Right cardiac atrium (tissue), 5 donors: ENCODE results near the gene PASK. TPM values are rescaled to one million over a fixed set of nuclear protein-coding genes. Genes with fewer than 3 reads are reported as not detected.

Experiments used
- ATAC-seq, 2 donors: fragments of 200-7000 bp; cut with Tn5 transposase; one replicate each; pipeline versions ENCODE4 v1.8.0 to v1.9.1; 2020; ENCODE audit warnings: moderate library complexity in 2 of 2, mild to moderate bottlenecking in 1 of 2
- DNase-seq, 3 donors: peaks; one replicate each; pipeline ENCODE4 v3.0.0-alpha.2; 2020
- H3K27ac ChIP-seq: one replicate; pipeline ENCODE4 v1.5.1; 2013; ENCODE audit warnings: mild to moderate bottlenecking, low read length, control low read depth, moderate library complexity
- H3K27me3 ChIP-seq: one replicate; pipeline ENCODE4 v1.6.1; 2013; ENCODE audit not compliant: control insufficient read depth, insufficient read depth
- H3K4me1 ChIP-seq: one replicate; pipeline ENCODE4 v1.6.1; 2013; ENCODE audit warnings: low read length; ENCODE audit not compliant: control insufficient read depth, insufficient read depth
- H3K4me3 ChIP-seq: one replicate; pipeline ENCODE4 v1.5.1; 2013; ENCODE audit warnings: low read length, control low read depth
- H3K9me3 ChIP-seq: one replicate; pipeline ENCODE4 v1.6.1; 2013; ENCODE audit warnings: low read length; ENCODE audit not compliant: control insufficient read depth
- WGBS: extraction: QIAGEN DNeasy Blood & Tissue Kit; methylation state at CpG from one replicate; pipeline ENCODE4 v1.1.7; 2013; 5-methylcytosine and 5-hydroxymethylcytosine counted together
- intact Hi-C, 4 donors: fragments of 100-400 bp; cut with DNase I; formaldehyde crosslinking; loops; one replicate each; pipeline versions ENCODE4 v1.11.0 to v1.14.0; 2022 to 2023
- polyA plus RNA-seq: library from polyadenylated mRNA; stranded (reverse); fragments of 200-250 nt; gene quantifications from one replicate; pipeline ENCODE4 v1.2.3, GENCODE V29; 2013
- total RNA-seq, 4 donors: library from RNA; stranded (reverse); fragmentation: NEBNext Ultra II Directional; extraction: Animal tissue kit (Norgen Biotek cat#: 25700); gene quantifications; one replicate each; pipeline ENCODE4 v1.2.1, GENCODE V29; 2021
- donor health status: healthy with polysubstance abuse.
- donor health status: DM: no; HTN: yes; CAD: no.
- donor health status: DM: no; HTN: no; CAD: no.
- donor health status: DM: no; HTN: yes; CAD: no; lungs with severe emphysema.
- donor health status: DM: yes; HTN: yes; CAD: no.

Gene PASK
- total and polyA plus RNA-seq, 5 donors: 1.1 to 5.3 (median 2.9) TPM

DNA sequence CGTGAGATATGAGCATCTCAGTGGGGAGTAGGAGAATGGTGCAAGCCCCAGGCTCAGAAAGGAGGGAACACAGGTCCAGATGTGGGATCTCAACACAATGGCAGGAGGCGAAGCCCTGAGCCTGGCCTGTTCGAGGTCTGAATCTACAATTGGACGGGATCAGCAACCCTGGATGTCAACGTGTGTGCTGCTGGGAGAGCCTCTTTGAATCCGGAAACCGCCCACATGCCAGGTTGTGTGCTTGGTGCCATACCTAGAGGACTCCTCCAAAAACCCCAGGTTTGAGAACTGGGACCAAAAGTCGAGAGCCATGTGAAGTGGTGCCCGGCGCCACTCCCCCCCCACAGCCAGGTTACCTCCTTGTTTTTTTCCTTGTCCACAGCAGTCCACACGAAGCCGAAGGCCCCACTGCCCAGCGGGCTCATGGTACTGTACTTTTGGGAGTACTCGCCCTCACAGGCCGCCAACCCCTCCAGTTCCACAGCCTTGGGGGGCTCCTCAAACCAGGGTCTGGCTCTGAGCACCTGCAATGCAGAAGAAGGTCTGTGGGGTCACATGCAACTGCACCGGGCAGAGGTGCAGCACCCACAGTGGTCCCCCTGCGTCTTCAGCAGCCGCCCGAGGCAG is 26.8 kb downstream of the PASK start:
- no peak for ATAC-seq

DNA sequence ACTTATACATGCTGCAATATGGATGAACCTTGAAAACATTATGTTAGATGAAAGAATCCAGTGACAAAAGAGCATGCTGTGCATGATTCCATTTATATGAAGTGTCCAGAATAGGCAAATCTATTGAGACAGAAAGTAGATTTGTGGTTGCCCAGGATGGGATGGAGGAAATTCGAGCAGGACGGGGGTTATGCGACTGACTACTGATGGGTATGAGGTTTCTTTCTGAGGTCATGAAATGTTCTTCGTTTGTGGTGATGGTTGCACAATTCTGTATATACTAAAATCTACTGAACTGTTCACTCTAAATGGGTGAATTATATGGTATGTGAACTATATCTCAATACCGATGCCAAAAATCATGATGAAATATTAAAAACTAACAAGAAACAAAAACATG is 28.3 kb downstream of the PASK start:
- no peak for DNase-seq
- no peak overlapping the region for H3K4me3 ChIP-seq
- no peaks in the 10 kb centered on the region for H3K27me3 ChIP-seq
- no peaks in the 10 kb centered on the region for H3K4me1 ChIP-seq
- 92% methylated on average over 5 of the region's 5 CpGs for WGBS
- no peak for ATAC-seq
- no peak overlapping the region for H3K27ac ChIP-seq
- H3K9me3 ChIP-seq: no peaks in the 10 kb centered on the region
- intact Hi-C loops: no loop called here

More for the DNA sequence above, 26.8 kb downstream of the PASK start:
- WGBS: 95% methylated on average over 19 of the region's 19 CpGs
- Histone ChIP-seq H3K27ac (no peak overlapping the region), H3K4me1 (no peaks in the 10 kb centered on the region), H3K9me3 (no peaks in the 10 kb centered on the region), H3K4me3 (no peak overlapping the region), H3K27me3 (no peaks in the 10 kb centered on the region)
- intact Hi-C loops: no loop called here
- DNase-seq: peak in 1 of 3 donors; percentile 11

DNA sequence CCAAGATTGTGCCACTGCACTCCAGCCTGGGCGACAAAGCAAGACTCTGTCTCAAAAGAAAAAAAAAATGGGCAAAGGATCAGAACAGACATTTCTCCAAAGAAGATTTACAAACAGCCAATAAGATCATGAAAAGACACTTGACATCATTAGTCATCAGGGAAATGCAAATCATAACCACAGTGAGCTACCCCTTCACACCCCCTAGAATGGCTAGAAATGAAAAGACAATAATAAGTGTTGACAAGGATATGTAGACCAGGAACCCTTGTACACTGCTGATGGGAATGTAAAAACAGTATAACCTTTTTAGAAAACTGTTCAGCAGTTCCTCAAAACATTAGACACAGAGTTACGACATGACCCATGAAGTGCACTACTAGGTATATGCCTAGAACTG is 28.8 kb downstream of the PASK start:
- WGBS: over 99% methylated on average over 2 of the region's 2 CpGs
- no peak overlapping the region for H3K4me3 ChIP-seq
- no peak overlapping the region for H3K27ac ChIP-seq
- DNase-seq (no peak), ATAC-seq (no peak)
- H3K4me1 ChIP-seq: no peaks in the 10 kb centered on the region
- intact Hi-C loops: no loop called here
- H3K9me3 ChIP-seq: no peaks in the 10 kb centered on the region
- H3K27me3 ChIP-seq: no peaks in the 10 kb centered on the region

DNA sequence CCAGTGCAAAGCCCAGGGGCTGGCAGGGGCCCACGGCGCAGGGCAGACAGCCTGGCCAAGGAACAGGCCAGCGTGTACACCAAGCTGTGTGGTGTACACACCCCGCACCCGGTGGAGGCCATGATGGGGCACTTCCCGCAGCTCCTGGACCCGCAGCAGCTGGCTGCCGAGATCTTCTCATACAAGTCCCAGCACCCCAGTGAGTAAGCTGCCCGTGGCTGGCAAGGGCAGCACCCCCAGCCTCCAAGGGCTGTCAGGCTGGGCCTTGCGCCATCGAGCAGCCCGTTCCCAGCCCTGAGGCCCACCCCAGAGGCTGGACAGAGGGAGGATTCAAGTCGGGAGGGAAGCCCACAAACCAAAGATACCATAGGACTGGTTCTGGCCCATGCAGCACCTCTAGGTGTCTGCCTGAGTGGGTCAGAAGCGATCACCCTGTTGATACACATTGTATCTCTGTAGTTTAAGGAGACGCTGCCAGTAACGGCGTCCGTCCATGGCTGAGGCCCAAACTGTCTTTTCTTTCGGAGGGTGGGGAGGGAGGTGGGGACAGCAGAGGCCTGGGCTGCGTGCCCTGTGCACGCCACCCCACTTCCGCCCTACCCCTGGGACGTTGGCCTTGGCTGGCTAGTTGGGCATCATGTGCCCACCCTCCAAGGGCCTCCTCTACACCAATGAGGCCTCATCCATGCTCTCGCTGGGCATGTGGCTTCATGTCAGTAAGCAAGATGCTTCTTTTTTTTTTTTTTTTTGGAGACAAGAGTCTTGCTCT is 30.4 kb downstream of the PASK start:
- no peak for ATAC-seq
- H3K27ac ChIP-seq: no peak overlapping the region
- DNase-seq: no peak
- intact Hi-C loops: no loop called here
- no peak overlapping the region for H3K4me3 ChIP-seq
- H3K9me3 ChIP-seq: no peaks in the 10 kb centered on the region
- WGBS: 95% methylated on average over 24 of the region's 24 CpGs
- no peaks in the 10 kb centered on the region for H3K4me1 ChIP-seq
- H3K27me3 ChIP-seq: no peaks in the 10 kb centered on the region

DNA sequence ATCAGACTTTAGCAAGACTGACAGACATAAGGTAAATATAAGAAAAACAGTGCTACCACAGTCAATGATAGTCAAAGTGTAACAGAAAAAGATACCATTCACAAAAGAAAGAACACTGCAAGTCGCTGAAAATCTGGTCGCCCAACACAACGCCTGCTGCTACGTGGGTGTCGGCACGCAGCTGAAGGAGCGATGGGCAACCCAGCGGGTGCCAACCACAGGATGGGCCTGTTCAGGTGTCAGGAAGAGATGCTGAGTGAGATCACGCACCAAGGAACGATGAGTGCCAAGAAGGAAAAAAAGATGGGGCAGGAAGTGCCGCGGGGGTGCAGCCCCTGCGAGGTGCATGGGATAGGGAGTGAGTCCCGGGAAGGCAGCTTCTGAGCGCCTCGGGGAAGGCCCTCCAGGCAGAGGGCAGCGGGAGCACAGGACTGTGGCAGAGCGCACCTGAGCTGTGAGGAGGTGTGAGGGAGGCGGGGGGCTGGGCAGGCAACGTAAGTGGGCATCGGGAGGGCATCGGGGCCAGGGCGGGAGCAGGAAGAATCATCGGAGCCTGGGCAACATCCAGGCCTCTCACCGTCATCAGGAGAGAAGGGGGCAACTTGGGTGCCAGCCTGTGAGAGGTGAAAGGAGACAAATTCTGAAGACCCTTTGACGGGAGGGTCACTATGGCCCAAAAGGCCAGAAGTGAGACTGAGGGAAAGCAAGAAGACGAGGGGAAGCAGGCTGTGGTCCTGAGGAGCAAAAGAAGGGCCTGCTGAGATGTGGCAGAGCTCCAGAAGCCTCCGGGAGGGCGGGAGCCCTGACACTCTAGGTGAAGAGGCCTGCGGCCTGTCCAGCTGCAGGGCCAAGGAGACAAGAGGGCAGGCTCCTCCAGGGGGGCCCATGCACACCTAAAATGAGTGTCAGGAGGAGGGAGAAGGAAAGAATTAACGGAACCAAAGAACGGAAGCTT is 32.4 kb downstream of the PASK start:
- Histone ChIP-seq H3K4me1 (no peaks in the 10 kb centered on the region), H3K9me3 (no peaks in the 10 kb centered on the region), H3K27me3 (no peaks in the 10 kb centered on the region), H3K27ac (no peak overlapping the region), H3K4me3 (no peak overlapping the region)
- intact Hi-C loops: no loop called here
- 94% methylated on average over 32 of the region's 32 CpGs for WGBS
- no peak for DNase-seq
- no peak for ATAC-seq

DNA sequence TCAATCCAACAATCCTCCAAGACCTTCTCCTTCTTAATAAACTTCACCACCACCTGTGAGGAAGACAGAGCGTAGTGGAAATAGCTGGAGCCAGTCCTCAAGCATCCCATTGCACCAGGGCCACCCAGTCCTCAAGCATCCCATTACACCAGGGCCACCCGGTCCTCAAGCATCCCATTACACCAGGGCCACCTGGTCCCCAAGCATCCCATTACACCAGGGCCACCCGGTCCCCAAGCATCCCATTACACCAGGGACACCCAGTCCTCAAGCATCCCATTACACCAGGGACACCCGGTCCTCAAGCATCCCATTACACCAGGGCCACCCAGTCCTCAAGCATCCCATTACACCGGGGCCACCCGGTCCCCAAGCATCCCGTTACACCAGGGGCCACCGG is 33.9 kb downstream of the PASK start:
- ATAC-seq (no peak), DNase-seq (no peak)
- Histone ChIP-seq H3K27me3 (no peaks in the 10 kb centered on the region), H3K4me3 (no peak overlapping the region), H3K4me1 (no peaks in the 10 kb centered on the region), H3K27ac (no peak overlapping the region), H3K9me3 (no peaks in the 10 kb centered on the region)
- WGBS: 91% methylated on average over 8 of the region's 8 CpGs
- intact Hi-C loops: no loop called here

DNA sequence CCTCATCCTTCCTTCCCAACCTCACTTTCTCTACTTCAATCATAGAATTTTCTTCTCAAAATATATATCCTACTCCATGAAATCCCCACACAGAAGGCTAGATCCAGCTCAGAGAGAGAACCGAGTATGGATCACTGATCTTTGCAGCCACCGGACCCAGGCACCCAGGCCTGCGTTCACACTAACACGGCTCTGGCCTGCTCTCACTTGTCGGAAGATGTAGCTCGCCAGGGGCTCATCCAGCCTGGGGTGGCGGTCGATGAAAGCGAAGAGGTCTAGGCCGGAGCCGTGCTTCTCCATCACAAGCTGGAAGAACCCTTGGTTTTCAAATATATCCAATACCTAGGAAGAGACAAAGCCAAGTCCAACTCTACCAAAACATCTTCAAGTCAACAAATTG is 34.4 kb downstream of the PASK start:
- Histone ChIP-seq H3K27me3 (no peaks in the 10 kb centered on the region), H3K9me3 (no peaks in the 10 kb centered on the region), H3K4me3 (no peak overlapping the region), H3K27ac (no peak overlapping the region), H3K4me1 (no peaks in the 10 kb centered on the region)
- DNase-seq (no peak), ATAC-seq (no peak)
- intact Hi-C loops: no loop called here
- 88% methylated on average over 11 of the region's 11 CpGs for WGBS

DNA sequence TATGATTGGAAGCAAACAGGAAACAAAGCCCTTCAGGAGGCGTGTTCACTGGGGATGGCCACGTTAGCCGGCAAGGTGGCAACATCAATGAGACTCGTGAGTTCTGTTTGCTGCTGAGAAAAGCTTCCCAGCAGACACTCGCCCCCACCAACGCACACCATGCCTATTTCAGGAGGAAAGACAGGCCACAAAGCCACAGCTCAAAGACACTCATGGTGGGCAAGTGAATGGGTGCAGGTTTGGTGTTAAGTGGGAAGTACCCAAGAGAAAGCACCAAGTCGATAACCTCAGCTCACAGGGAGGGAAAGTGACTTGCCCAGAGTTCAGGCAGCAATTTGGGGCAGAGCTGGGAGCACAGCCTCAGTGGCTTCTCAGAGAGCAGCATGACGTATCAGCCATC is 36.7 kb downstream of the PASK start:
- H3K27ac ChIP-seq: no peak overlapping the region
- H3K9me3 ChIP-seq: no peaks in the 10 kb centered on the region
- DNase-seq (no peak), ATAC-seq (no peak)
- H3K4me3 ChIP-seq: no peak overlapping the region
- H3K4me1 ChIP-seq: no peaks in the 10 kb centered on the region
- 85% methylated on average over 8 of the region's 8 CpGs for WGBS
- no peaks in the 10 kb centered on the region for H3K27me3 ChIP-seq
- intact Hi-C loops: no loop called here

DNA sequence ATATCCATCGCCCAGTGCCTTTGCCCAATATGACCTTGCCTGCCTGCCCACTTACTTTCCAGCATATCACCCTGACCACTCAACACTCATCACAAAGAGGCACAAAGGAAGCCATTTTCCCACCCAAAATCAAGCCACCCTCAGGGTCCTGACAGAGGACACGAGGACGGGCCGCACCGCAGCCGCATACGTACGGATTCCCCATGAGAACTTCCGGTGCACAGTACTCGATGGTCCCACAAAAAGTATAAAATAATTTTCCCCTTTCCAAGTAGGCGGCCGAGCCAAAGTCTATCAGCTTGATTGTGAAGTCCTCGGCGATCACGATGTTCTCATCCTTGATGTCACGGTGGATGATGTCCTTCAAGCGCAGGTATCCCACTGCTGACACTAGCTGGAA is 37.2 kb downstream of the PASK start:
- ATAC-seq (no peak), DNase-seq (no peak)
- Histone ChIP-seq H3K4me3 (no peak overlapping the region), H3K27ac (no peak overlapping the region), H3K4me1 (no peaks in the 10 kb centered on the region), H3K27me3 (no peaks in the 10 kb centered on the region), H3K9me3 (no peaks in the 10 kb centered on the region)
- WGBS: 92% methylated on average over 17 of the region's 17 CpGs
- intact Hi-C loops: no loop called here

DNA sequence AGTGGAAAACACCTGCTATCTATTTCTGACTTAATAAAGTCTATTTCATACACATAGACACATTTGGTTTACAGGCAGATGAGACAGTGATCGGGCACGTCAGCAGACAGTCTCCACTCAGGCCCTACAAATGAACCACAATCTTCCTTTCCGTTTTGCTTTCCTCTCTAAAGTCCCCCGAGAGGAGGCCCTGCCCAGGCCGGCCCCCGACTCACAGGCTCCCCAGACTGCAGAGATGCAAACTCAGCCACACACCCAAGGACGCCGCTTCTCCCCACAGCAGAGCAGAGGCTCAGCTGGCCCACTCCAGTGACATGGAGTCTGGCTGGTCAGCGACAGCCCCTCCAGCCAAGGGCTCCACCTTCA is 37.8 kb downstream of the PASK start:
- DNase-seq (no peak), ATAC-seq (no peak)
- no peaks in the 10 kb centered on the region for H3K4me1 ChIP-seq
- no peaks in the 10 kb centered on the region for H3K27me3 ChIP-seq
- H3K4me3 ChIP-seq: no peak overlapping the region
- no peak overlapping the region for H3K27ac ChIP-seq
- intact Hi-C loops: no loop called here
- H3K9me3 ChIP-seq: no peaks in the 10 kb centered on the region
- 74% methylated on average over 9 of the region's 9 CpGs for WGBS
